ENCODE measurements around the gene PSMB7.

DNA sequence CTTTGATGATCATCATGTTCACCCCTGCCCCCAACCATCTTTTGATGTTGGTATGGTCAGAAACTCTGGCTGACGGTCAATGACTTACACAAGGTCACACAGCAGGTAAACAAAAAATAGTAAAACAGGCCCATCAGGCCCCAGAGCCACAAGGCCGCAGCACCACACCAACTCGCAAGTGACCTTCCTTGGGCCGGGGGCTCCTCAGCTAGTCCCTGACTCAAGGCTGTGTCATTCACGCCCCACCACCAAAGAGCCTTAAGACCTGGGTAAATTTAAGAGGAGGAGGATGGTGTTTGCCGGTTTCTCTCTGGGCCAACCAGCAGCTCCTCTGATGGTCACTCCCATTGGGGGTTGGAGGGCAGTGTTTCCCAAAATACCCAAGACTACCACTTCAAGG is 55.8 kb downstream of the PSMB7 start:
- TF ChIP-seq, protein P1, sequence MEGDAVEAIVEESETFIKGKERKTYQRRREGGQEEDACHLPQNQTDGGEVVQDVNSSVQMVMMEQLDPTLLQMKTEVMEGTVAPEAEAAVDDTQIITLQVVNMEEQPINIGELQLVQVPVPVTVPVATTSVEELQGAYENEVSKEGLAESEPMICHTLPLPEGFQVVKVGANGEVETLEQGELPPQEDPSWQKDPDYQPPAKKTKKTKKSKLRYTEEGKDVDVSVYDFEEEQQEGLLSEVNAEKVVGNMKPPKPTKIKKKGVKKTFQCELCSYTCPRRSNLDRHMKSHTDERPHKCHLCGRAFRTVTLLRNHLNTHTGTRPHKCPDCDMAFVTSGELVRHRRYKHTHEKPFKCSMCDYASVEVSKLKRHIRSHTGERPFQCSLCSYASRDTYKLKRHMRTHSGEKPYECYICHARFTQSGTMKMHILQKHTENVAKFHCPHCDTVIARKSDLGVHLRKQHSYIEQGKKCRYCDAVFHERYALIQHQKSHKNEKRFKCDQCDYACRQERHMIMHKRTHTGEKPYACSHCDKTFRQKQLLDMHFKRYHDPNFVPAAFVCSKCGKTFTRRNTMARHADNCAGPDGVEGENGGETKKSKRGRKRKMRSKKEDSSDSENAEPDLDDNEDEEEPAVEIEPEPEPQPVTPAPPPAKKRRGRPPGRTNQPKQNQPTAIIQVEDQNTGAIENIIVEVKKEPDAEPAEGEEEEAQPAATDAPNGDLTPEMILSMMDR (IDR thresholded peaks at IDR 0.05), result no peak
- TF ChIP-seq POLR2AphosphoS5 (IDR thresholded peaks at IDR 0.05) (no peak), POLR2A (IDR thresholded peaks at IDR 0.05) (no peak)
